HG02981 (cell line): ENCODE measurements around the gene KRT71.

Experiments used
- ATAC-seq: cut with Tn5 transposase; IDR thresholded peaks from one replicate; pipeline ENCODE4 v1.9.1; 2021; ENCODE audit warnings: mild to moderate bottlenecking, moderate library complexity; ENCODE audit not compliant: unreplicated experiment

Gene KRT71

DNA sequence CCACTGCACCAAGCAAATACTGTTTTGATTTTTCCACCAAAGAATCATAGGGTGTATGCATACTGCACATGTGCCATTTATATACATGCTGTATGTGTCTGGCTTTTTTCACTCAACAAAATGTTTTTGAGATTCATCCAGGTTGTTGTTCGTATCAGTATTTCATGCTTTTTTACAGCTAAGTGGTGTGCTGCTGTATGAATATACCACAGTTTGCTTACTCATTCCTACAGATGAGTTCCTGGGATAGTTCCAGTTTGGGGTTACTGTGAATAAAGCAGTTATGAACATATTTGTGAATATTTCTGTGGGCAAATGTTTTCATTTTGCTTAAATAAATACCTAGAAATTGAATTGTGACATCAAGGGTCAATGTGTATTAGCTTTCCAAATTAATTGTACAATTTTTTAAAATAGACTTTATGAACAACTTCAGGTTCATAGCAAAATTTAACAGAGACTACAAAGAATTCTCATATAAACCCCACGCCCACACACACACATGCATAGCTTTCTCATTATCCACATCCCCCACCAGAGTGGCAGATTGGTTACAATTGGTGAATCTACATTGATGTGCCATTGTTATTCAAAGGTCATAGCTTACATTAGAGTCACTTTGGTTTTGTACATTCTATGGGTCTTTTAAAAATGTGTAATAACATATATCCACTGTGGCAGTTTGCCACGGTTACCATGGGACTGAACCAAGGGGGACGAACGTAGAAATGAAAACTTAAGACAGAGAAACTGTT lies 53.0 kb downstream of the KRT71 start:
- ATAC-seq: no peak

DNA sequence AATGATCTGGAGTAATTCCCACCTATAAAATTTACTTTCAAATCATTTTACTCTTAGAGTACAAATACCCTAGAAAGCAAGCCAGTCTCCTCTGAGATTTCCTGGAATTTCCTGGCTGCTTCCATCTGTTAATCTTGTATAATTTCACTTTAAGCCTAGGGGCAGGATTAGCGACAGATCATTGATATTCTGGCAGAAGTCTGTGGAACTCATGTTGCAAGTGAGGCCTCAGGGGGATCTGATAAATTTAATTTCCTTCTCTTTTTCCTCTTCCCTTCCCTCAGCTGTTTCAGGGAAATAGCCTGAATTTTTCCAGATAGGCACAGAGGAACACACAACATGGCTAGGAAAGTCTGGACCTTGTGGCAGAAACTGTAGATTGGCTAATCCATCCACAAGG lies 54.0 kb downstream of the KRT71 start:
- ATAC-seq: no peak

DNA sequence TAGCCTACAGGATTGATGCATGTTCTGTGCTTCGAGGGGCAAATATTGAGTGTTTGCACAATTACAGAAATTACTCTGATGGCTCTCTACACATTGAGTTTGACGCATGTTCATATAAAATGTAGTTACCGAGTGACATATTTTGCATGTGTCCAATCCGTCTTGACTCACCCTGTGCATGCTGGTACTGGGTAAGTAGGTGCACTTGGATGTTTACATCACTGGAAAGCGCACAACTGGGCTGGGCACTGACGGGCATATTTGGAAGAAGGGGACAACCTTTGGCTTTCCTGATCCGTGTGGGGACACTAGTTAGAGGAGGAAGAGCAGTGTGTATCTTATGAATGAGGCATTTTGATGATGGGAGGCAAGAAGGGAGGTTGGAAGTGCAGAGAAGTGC lies 55.0 kb downstream of the KRT71 start:
- no peak for ATAC-seq

DNA sequence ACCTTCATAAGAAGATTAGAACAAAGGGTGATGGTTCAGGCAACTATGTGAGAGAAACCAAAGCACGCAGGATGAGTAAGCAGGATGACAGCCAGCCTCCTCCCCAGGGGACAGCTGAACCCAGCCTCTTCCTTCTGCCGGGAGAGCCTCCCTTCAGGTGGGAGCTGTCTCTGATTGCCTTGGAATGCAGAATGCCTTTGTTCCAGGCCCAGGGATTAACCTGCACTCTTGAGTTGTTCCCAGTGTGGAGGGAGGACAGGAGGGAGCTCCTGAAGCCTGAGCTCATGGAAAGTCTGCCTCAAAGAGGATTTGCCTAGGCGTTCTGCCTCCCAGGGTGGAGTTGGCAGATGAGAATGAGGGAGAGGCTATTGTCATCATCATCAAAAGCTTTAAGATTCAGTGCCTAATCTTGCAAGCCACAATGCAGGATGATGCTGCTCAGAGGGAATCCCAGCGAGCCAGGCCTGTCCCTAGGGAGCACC lies 56.3 kb downstream of the KRT71 start:
- no peak for ATAC-seq

DNA sequence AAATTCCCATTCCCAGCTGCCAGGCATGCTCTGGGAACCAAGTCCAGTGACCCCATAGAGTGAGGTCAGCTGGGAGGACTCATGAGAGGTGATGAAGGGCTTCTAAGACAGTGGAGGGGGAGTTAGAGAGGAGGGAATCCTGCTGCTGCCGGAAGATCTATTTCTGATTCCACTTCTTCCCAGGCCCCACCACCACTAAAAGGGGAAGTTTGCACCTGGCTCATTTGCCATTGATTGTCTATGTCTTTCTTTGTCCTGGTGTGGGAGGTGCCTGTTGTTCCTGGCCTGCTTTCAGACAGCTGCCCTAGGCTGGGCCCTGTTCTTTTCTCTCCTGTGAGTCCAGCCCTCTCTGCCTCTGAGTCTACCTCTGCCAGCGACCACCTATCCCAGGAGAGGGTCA lies 56.9 kb downstream of the KRT71 start:
- ATAC-seq: no peak

DNA sequence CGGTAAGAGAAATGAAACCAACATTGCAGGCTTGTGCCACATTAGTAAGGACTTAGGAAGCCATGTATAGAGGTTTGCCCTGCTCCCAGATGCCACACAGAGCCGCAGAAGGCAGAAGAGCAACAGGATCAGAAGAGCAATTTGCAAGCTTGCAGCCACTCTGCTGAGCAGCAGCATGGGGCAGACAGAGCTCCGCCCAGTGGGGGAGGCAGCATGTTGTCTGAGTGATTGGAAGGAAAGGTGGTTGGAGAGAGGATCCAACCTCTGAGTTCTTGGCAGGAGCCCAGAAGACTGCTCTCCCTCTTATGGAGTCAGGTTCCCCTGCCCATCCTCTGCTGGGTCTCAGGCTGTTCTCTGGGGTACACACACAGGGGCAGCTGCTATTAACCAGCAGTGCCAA lies 57.6 kb downstream of the KRT71 start:
- ATAC-seq: no peak

DNA sequence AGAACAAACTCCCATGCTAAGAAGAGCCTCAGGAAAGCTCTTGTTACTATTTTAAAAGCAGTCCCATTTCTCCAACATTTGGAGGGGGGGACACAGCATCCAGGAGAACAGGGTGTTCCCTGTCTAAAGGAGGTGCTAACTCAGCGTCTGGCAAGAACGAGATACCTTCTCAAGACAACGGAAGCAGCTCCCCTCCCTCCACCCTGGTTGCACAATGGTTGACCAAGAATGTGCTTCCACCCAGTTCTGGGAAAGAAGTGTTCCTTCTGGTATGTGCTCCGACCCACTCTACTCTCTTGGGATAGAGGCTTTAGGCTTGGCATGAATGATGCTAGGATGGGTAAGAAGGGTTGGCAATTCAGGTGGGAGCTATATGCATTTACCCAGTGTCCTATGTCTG lies 58.4 kb downstream of the KRT71 start:
- ATAC-seq: no peak

DNA sequence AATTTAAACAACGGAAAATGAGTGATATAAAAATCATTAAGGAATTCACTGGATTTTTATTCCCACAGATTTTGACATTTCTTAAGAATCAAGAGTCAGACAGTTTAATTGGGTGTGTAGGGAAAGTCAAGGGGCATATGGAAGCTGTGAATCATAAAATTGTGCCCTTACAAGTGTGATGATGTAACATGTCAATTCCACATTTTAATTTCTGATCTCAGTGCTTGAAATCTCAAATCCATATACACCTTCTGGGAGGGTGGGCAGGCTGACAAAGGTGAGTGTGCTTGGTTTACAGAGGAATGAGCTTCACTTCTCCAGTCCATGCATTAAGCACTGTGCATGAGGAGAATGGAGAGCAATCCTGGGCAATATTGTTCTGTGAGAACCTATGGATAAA lies 58.8 kb downstream of the KRT71 start:
- no peak for ATAC-seq
